ENCODE data around the gene TRPM2.
"Not testable (repeated sequence)": the region's sequence is repeated elsewhere in the genome, so short reads cannot be mapped to it uniquely, and the experiment has no call there.

Gene TRPM2

GRCh38 chr21:44394733-44395132 lies 41.3 kb downstream of the TRPM2 start:
- Histone ChIP-seq H3K9me3 (ENCODE audit: control insufficient read depth, insufficient read depth, low read depth, low read length) (peaks cover 11% of the 10 kb centered on the region), H3K27ac (ENCODE audit: low read depth, low read length) (no peak overlapping the region), H3K36me3 (ENCODE audit: control insufficient read depth, insufficient read depth, low read length) (no peaks in the 10 kb centered on the region), H3K4me3 (ENCODE audit: low read depth, low read length) (no peak overlapping the region), H3K4me1 (ENCODE audit: control insufficient read depth, insufficient read depth, low read length) (no peaks in the 10 kb centered on the region), H3K27me3 (ENCODE audit: control insufficient read depth, insufficient read depth, low read length) (no peaks in the 10 kb centered on the region), H3K9ac (ENCODE audit: low read length) (no peak overlapping the region)

- Histone ChIP-seq H3K4me1 (ENCODE audit: control insufficient read depth, insufficient read depth, low read length) (no peaks in the 10 kb centered on the region), H3K9me3 (ENCODE audit: control insufficient read depth, insufficient read depth, low read depth, low read length) (peaks cover 7% of the 10 kb centered on the region), H3K27ac (ENCODE audit: low read depth, low read length) (no peak overlapping the region), H3K36me3 (ENCODE audit: control insufficient read depth, insufficient read depth, low read length) (no peaks in the 10 kb centered on the region), H3K27me3 (ENCODE audit: control insufficient read depth, insufficient read depth, low read length) (no peaks in the 10 kb centered on the region), H3K9ac (ENCODE audit: low read length) (no peak overlapping the region), H3K4me3 (ENCODE audit: low read depth, low read length) (no peak overlapping the region)
Measured at GRCh38 chr21:44395260-44395659, 41.8 kb downstream of the TRPM2 start.

- not testable (repeated sequence) for H3K4me3 ChIP-seq (ENCODE audit: low read depth, low read length); H3K27ac ChIP-seq (ENCODE audit: low read depth, low read length); H3K36me3 ChIP-seq (ENCODE audit: control insufficient read depth, insufficient read depth, low read length); H3K4me1 ChIP-seq (ENCODE audit: control insufficient read depth, insufficient read depth, low read length); H3K27me3 ChIP-seq (ENCODE audit: control insufficient read depth, insufficient read depth, low read length); H3K9ac ChIP-seq (ENCODE audit: low read length); H3K9me3 ChIP-seq (ENCODE audit: control insufficient read depth, insufficient read depth, low read depth, low read length)
Measured at GRCh38 chr21:44396803-44397202, 43.4 kb downstream of the TRPM2 start.

GRCh38 chr21:44397431-44398031 lies 44.1 kb downstream of the TRPM2 start:
- Histone ChIP-seq H3K36me3 (ENCODE audit: control insufficient read depth, insufficient read depth, low read length) (no peaks in the 10 kb centered on the region), H3K27ac (ENCODE audit: low read depth, low read length) (no peak overlapping the region), H3K27me3 (ENCODE audit: control insufficient read depth, insufficient read depth, low read length) (no peaks in the 10 kb centered on the region), H3K9ac (ENCODE audit: low read length) (no peak overlapping the region), H3K4me1 (ENCODE audit: control insufficient read depth, insufficient read depth, low read length) (no peaks in the 10 kb centered on the region), H3K4me3 (ENCODE audit: low read depth, low read length) (no peak overlapping the region), H3K9me3 (ENCODE audit: control insufficient read depth, insufficient read depth, low read depth, low read length) (no peaks in the 10 kb centered on the region)

- Histone ChIP-seq H3K4me1 (ENCODE audit: control insufficient read depth, insufficient read depth, low read length) (no peaks in the 10 kb centered on the region), H3K27ac (ENCODE audit: low read depth, low read length) (no peak overlapping the region), H3K9ac (ENCODE audit: low read length) (no peak overlapping the region), H3K27me3 (ENCODE audit: control insufficient read depth, insufficient read depth, low read length) (no peaks in the 10 kb centered on the region), H3K9me3 (ENCODE audit: control insufficient read depth, insufficient read depth, low read depth, low read length) (peaks cover 3% of the 10 kb centered on the region; the same call in 1 of the 2 replicates), H3K4me3 (ENCODE audit: low read depth, low read length) (no peak overlapping the region), H3K36me3 (ENCODE audit: control insufficient read depth, insufficient read depth, low read length) (no peaks in the 10 kb centered on the region)
Measured at GRCh38 chr21:44398499-44398898, 45.1 kb downstream of the TRPM2 start.

- H3K4me3 ChIP-seq (ENCODE audit: low read depth, low read length): no peak overlapping the region
- peaks cover 9% of the 10 kb centered on the region; the same call in 1 of the 2 replicates for H3K9me3 ChIP-seq (ENCODE audit: control insufficient read depth, insufficient read depth, low read depth, low read length)
- no peaks in the 10 kb centered on the region for H3K36me3 ChIP-seq (ENCODE audit: control insufficient read depth, insufficient read depth, low read length)
- H3K27ac ChIP-seq (ENCODE audit: low read depth, low read length): no peak overlapping the region
- no peak overlapping the region for H3K9ac ChIP-seq (ENCODE audit: low read length)
- no peaks in the 10 kb centered on the region for H3K4me1 ChIP-seq (ENCODE audit: control insufficient read depth, insufficient read depth, low read length)
- no peaks in the 10 kb centered on the region for H3K27me3 ChIP-seq (ENCODE audit: control insufficient read depth, insufficient read depth, low read length)
Measured at GRCh38 chr21:44399151-44399954, 45.9 kb downstream of the TRPM2 start.

- H3K9me3 ChIP-seq (ENCODE audit: control insufficient read depth, insufficient read depth, low read depth, low read length): peaks cover 9% of the 10 kb centered on the region; the same call in 1 of the 2 replicates
- no peak overlapping the region for H3K9ac ChIP-seq (ENCODE audit: low read length)
- no peak overlapping the region for H3K27ac ChIP-seq (ENCODE audit: low read depth, low read length)
- no peaks in the 10 kb centered on the region for H3K4me1 ChIP-seq (ENCODE audit: control insufficient read depth, insufficient read depth, low read length)
- no peaks in the 10 kb centered on the region for H3K36me3 ChIP-seq (ENCODE audit: control insufficient read depth, insufficient read depth, low read length)
- no peaks in the 10 kb centered on the region for H3K27me3 ChIP-seq (ENCODE audit: control insufficient read depth, insufficient read depth, low read length)
- no peak overlapping the region for H3K4me3 ChIP-seq (ENCODE audit: low read depth, low read length)
Measured at GRCh38 chr21:44399955-44400790, 46.8 kb downstream of the TRPM2 start.

- no peaks in the 10 kb centered on the region for H3K27me3 ChIP-seq (ENCODE audit: control insufficient read depth, insufficient read depth, low read length)
Measured at GRCh38 chr21:44400791-44401385, 47.5 kb downstream of the TRPM2 start.

GRCh38 chr21:44401386-44402160 lies 48.2 kb downstream of the TRPM2 start:
- peaks cover 9% of the 10 kb centered on the region; the same call in 1 of the 2 replicates for H3K9me3 ChIP-seq (ENCODE audit: control insufficient read depth, insufficient read depth, low read depth, low read length)
- H3K9ac ChIP-seq (ENCODE audit: low read length): no peak overlapping the region
- H3K27me3 ChIP-seq (ENCODE audit: control insufficient read depth, insufficient read depth, low read length): no peaks in the 10 kb centered on the region
- H3K27ac ChIP-seq (ENCODE audit: low read depth, low read length): no peak overlapping the region
- H3K4me3 ChIP-seq (ENCODE audit: low read depth, low read length): no peak overlapping the region
- no peaks in the 10 kb centered on the region for H3K36me3 ChIP-seq (ENCODE audit: control insufficient read depth, insufficient read depth, low read length)
- no peaks in the 10 kb centered on the region for H3K4me1 ChIP-seq (ENCODE audit: control insufficient read depth, insufficient read depth, low read length)

More at GRCh38 chr21:44400791-44401385, 47.5 kb downstream of the TRPM2 start:
- no peak overlapping the region for H3K27ac ChIP-seq (ENCODE audit: low read depth, low read length)
- no peaks in the 10 kb centered on the region for H3K4me1 ChIP-seq (ENCODE audit: control insufficient read depth, insufficient read depth, low read length)
- peaks cover 9% of the 10 kb centered on the region; the same call in 1 of the 2 replicates for H3K9me3 ChIP-seq (ENCODE audit: control insufficient read depth, insufficient read depth, low read depth, low read length)
- no peak overlapping the region for H3K4me3 ChIP-seq (ENCODE audit: low read depth, low read length)
- no peaks in the 10 kb centered on the region for H3K36me3 ChIP-seq (ENCODE audit: control insufficient read depth, insufficient read depth, low read length)
- no peak overlapping the region for H3K9ac ChIP-seq (ENCODE audit: low read length)

All from HUES6 (cell line).